ENCODE measurements around the gene MCFD2.

MCFD2 gene

DNA sequence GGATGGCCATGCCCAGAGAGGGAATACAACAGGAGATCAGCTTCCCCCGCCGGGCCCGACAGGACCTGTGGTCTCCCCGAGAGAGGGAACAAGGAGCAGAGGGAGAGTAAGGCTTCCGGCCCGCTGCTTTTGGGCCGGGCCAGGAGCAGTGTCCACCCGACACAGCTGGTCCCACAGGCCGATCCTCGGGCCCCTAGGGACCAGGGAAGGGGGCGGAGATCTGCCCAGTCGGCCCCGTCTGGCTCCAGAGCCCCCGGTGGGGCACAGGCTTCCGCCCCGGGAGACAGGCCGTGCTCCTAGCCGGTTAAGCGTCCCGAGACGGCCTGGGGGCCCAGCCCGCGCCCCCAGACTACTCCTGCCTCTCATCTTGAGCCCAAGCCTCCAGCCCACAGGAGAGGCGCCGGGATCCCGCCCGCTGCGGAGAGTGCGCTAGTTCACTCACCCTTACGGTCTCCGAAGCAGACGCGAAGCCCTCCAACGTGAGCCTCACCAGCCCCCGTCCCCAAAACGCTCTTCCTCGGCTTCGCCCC is at the start of gene MCFD2:
Gene MCFD2, minus strand, starts transcription at position 526 of the 530 bp plus-strand sequence. CDS start 6,635 bp downstream, outside the sequence.
- H3K4me3 ChIP-seq (ENCODE audit: insufficient read depth, low read length, poor library complexity, severe bottlenecking) = peak within 1 kb of the TSS; percentile 95
- H3K27me3 ChIP-seq (ENCODE audit: low read length) = no peaks in the 10 kb centered on the region
- H3K27ac ChIP-seq (ENCODE audit: low read depth, low read length) = peak within 1 kb of the TSS; percentile 59
- H3K9me2 ChIP-seq (replicated peaks; ENCODE audit: insufficient read depth, low read length) = no peaks in the 10 kb centered on the region
- peak within 1 kb of the TSS; percentile 92 for H2AFZ ChIP-seq (ENCODE audit: low read depth, low read length, severe bottlenecking)
- H3K79me2 ChIP-seq (ENCODE audit: insufficient read depth, low read length) = peaks cover 78% of the 10 kb centered on the region
- no peak for TF ChIP-seq EZH2phosphoT487 (conservative IDR thresholded peaks at IDR 0.05; ENCODE audit: low read length)
- TF ChIP-seq, protein P1, sequence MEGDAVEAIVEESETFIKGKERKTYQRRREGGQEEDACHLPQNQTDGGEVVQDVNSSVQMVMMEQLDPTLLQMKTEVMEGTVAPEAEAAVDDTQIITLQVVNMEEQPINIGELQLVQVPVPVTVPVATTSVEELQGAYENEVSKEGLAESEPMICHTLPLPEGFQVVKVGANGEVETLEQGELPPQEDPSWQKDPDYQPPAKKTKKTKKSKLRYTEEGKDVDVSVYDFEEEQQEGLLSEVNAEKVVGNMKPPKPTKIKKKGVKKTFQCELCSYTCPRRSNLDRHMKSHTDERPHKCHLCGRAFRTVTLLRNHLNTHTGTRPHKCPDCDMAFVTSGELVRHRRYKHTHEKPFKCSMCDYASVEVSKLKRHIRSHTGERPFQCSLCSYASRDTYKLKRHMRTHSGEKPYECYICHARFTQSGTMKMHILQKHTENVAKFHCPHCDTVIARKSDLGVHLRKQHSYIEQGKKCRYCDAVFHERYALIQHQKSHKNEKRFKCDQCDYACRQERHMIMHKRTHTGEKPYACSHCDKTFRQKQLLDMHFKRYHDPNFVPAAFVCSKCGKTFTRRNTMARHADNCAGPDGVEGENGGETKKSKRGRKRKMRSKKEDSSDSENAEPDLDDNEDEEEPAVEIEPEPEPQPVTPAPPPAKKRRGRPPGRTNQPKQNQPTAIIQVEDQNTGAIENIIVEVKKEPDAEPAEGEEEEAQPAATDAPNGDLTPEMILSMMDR (IDR thresholded peaks at IDR 0.05; ENCODE audit: insufficient read depth, low read length, poor library complexity, severe bottlenecking) = no peak
- H3K9ac ChIP-seq (ENCODE audit: low read length) = peak within 1 kb of the TSS; percentile 96
- peaks cover 11% of the 10 kb centered on the region for H3F3A ChIP-seq (ENCODE audit: insufficient read depth)
- H4K20me1 ChIP-seq (ENCODE audit: low read depth, low read length) = no peaks in the 10 kb centered on the region
- H3K36me3 ChIP-seq (ENCODE audit: low read length) = no peaks in the 10 kb centered on the region
- no peaks in the 10 kb centered on the region for H3K9me3 ChIP-seq (ENCODE audit: insufficient read depth, low read length)
- peak within 1 kb of the TSS; percentile 94 for H3K4me2 ChIP-seq (ENCODE audit: low read depth, low read length, poor library complexity, severe bottlenecking)

- H3K27ac ChIP-seq (ENCODE audit: low read depth, low read length) = no peak overlapping the region
- no peaks in the 10 kb centered on the region for H3K27me3 ChIP-seq (ENCODE audit: low read length)
- no peaks in the 10 kb centered on the region for H3K9me2 ChIP-seq (replicated peaks; ENCODE audit: insufficient read depth, low read length)
- H3K79me2 ChIP-seq (ENCODE audit: insufficient read depth, low read length) = peaks cover 25% of the 10 kb centered on the region
- H3K4me3 ChIP-seq (ENCODE audit: insufficient read depth, low read length, poor library complexity, severe bottlenecking) = no peak overlapping the region
- TF ChIP-seq EZH2phosphoT487 (conservative IDR thresholded peaks at IDR 0.05; ENCODE audit: low read length) = no peak
- TF ChIP-seq, protein P1 (IDR thresholded peaks at IDR 0.05; ENCODE audit: insufficient read depth, low read length, poor library complexity, severe bottlenecking) = no peak
- H2AFZ ChIP-seq (ENCODE audit: low read depth, low read length, severe bottlenecking) = no peak overlapping the region
- H3F3A ChIP-seq (ENCODE audit: insufficient read depth) = no peaks in the 10 kb centered on the region
- H4K20me1 ChIP-seq (ENCODE audit: low read depth, low read length) = no peaks in the 10 kb centered on the region
- no peak overlapping the region for H3K4me2 ChIP-seq (ENCODE audit: low read depth, low read length, poor library complexity, severe bottlenecking)
- H3K9me3 ChIP-seq (ENCODE audit: insufficient read depth, low read length) = no peaks in the 10 kb centered on the region
- H3K36me3 ChIP-seq (ENCODE audit: low read length) = 0 out of 2 replicates have a peak, but pooled peaks cover 3% of the 10 kb centered on the region
- no peak overlapping the region for H3K9ac ChIP-seq (ENCODE audit: low read length)
Observed at GRCh38 chr2:46964835-46965560, 49.4 kb upstream of the MCFD2 start.

- Histone ChIP-seq H2AFZ (ENCODE audit: low read depth, low read length, severe bottlenecking) (no peak overlapping the region), H3K36me3 (ENCODE audit: low read length) (0 out of 2 replicates have a peak, but pooled peaks cover 3% of the 10 kb centered on the region), H3K27me3 (ENCODE audit: low read length) (no peaks in the 10 kb centered on the region), H3K9ac (ENCODE audit: low read length) (no peak overlapping the region), H3K4me2 (ENCODE audit: low read depth, low read length, poor library complexity, severe bottlenecking) (no peak overlapping the region), H3K9me3 (ENCODE audit: insufficient read depth, low read length) (no peaks in the 10 kb centered on the region), H4K20me1 (ENCODE audit: low read depth, low read length) (no peaks in the 10 kb centered on the region), H3F3A (ENCODE audit: insufficient read depth) (no peaks in the 10 kb centered on the region), H3K27ac (ENCODE audit: low read depth, low read length) (no peak overlapping the region), H3K4me3 (ENCODE audit: insufficient read depth, low read length, poor library complexity, severe bottlenecking) (no peak overlapping the region), H3K9me2 (replicated peaks; ENCODE audit: insufficient read depth, low read length) (no peaks in the 10 kb centered on the region), H3K79me2 (ENCODE audit: insufficient read depth, low read length) (peaks cover 25% of the 10 kb centered on the region)
- TF ChIP-seq EZH2phosphoT487 (conservative IDR thresholded peaks at IDR 0.05; ENCODE audit: low read length) = no peak
- TF ChIP-seq, protein P1 (IDR thresholded peaks at IDR 0.05; ENCODE audit: insufficient read depth, low read length, poor library complexity, severe bottlenecking) = no peak
Observed at GRCh38 chr2:46963941-46964673, 48.5 kb upstream of the MCFD2 start.
